IMR-90 (cell line): ENCODE measurements around the gene CORO7. TPM values are rescaled to one million over a fixed set of nuclear protein-coding genes. Genes with fewer than 3 reads are reported as not detected.
A peak's percentile ranks its signal among the peaks of the same experiment; 100 is the strongest.

ENCODE experiments used
- ATAC-seq: fragments of 200-7000 bp; cut with Tn5 transposase; 2 replicates; pipeline ENCODE4 v1.9.1; 2020; ENCODE audit warnings: low read depth, mild to moderate bottlenecking, moderate library complexity
- BruUV-seq: library from RNA; stranded (reverse); fragments of 400-500 nt; replicated peaks from 2 replicates; lab custom pipeline; 2021; lab: Mats Ljungman, UMichigan
- CTCF ChIA-PET: fragments of 300-600 bp; formaldehyde crosslinking; extraction: SDS; loops from one replicate; lab custom pipeline; 2021; ENCODE audit warnings: antibody characterized with exemption; lab: Yijun Ruan, JAX
- POLR2A ChIA-PET: fragments of 300-600 bp; sonication (Branson Sonifier 250); formaldehyde crosslinking; loops from one replicate; lab custom pipeline; 2022; ENCODE audit warnings: antibody characterized with exemption; ENCODE audit not compliant: unreplicated experiment; lab: Charles Lee
- DNase-seq: peaks from one replicate; pipeline ENCODE4 v3.0.0; 2013
- H2AFZ ChIP-seq: replicated peaks from 2 replicates; pipeline ENCODE3; 2013; ENCODE audit warnings: low read length, mild to moderate bottlenecking; ENCODE audit not compliant: poor library complexity
- H2AK5ac ChIP-seq: 2 replicates; pipeline ENCODE4 v1.6.1; 2013; ENCODE audit warnings: low read depth, low read length, inconsistent platforms
- H2AK9ac ChIP-seq: replicated peaks from 2 replicates; pipeline ENCODE3; 2013; ENCODE audit warnings: mild to moderate bottlenecking, low read depth, low read length, moderate library complexity; ENCODE audit not compliant: poor library complexity
- H2BK120ac ChIP-seq: 2 replicates; pipeline ENCODE4 v1.6.1; 2013; ENCODE audit warnings: low read depth, low read length, inconsistent platforms
- H2BK15ac ChIP-seq: 3 replicates; pipeline ENCODE4 v1.6.1; 2013; ENCODE audit warnings: low read depth, low read length, inconsistent platforms
- H2BK20ac ChIP-seq: 2 replicates; pipeline ENCODE4 v1.6.1; 2013; ENCODE audit warnings: low read depth, mild to moderate bottlenecking, inconsistent platforms, low read length, moderate library complexity
- H2BK5ac ChIP-seq: 2 replicates; pipeline ENCODE4 v1.6.1; 2013; ENCODE audit warnings: mild to moderate bottlenecking, low read depth, low read length, inconsistent platforms; ENCODE audit not compliant: poor library complexity, severe bottlenecking
- H3K14ac ChIP-seq: replicated peaks from 2 replicates; pipeline ENCODE4 v1.6.1; 2013; ENCODE audit warnings: low read depth, low read length, inconsistent platforms
- H3K18ac ChIP-seq: 2 replicates; pipeline ENCODE4 v1.6.1; 2013; ENCODE audit warnings: low read depth, low read length, control low read depth
- H3K23ac ChIP-seq: 2 replicates; pipeline ENCODE4 v1.6.1; 2013; ENCODE audit warnings: low read depth, low read length, inconsistent platforms
- H3K27ac ChIP-seq: 2 replicates; pipeline ENCODE4 v1.5.1; 2013; ENCODE audit warnings: mild to moderate bottlenecking, control low read depth, low read length; ENCODE audit not compliant: insufficient read depth
- H3K27me3 ChIP-seq: 2 replicates; pipeline ENCODE4 v1.6.1; 2013; ENCODE audit warnings: low read length; ENCODE audit not compliant: control insufficient read depth, insufficient read depth
- H3K36me3 ChIP-seq: 2 replicates; pipeline ENCODE4 v1.6.1; 2013; ENCODE audit warnings: low read length, mixed read lengths; ENCODE audit not compliant: control insufficient read depth, insufficient read depth
- H3K4ac ChIP-seq: 2 replicates; pipeline ENCODE4 v1.6.1; 2013; ENCODE audit warnings: low read depth, low read length, inconsistent platforms
- H3K4me1 ChIP-seq: 2 replicates; pipeline ENCODE4 v1.6.1; 2013; ENCODE audit warnings: low read length, mixed read lengths; ENCODE audit not compliant: control insufficient read depth, insufficient read depth
- H3K4me2 ChIP-seq: 2 replicates; pipeline ENCODE4 v1.6.1; 2013; ENCODE audit warnings: low read depth, mild to moderate bottlenecking, control low read depth, low read length, moderate library complexity
- H3K4me3 ChIP-seq: 2 replicates; pipeline ENCODE4 v1.5.1; 2013; ENCODE audit warnings: low read depth, mild to moderate bottlenecking, control low read depth, low read length, moderate library complexity; ENCODE audit not compliant: insufficient read depth
- H3K56ac ChIP-seq: 2 replicates; pipeline ENCODE4 v1.6.1; 2013; ENCODE audit warnings: low read length, inconsistent platforms; ENCODE audit not compliant: insufficient read depth; ENCODE audit errors: extremely low read depth
- H3K79me1 ChIP-seq, 2 experiments: 2 replicates each; pipeline ENCODE4 v1.6.1; 2013; ENCODE audit warnings: low read length in 2 of 2, inconsistent platforms in 1 of 2, low read depth in 1 of 2
- H3K9ac ChIP-seq: 2 replicates; pipeline ENCODE4 v1.6.1; 2013; ENCODE audit warnings: low read depth, low read length, control low read depth
- H3K9me1 ChIP-seq: 2 replicates; pipeline ENCODE4 v1.6.1; 2013; ENCODE audit warnings: low read length, inconsistent platforms; ENCODE audit not compliant: insufficient read depth
- H3K9me3 ChIP-seq: 2 replicates; pipeline ENCODE4 v1.6.1; 2013; ENCODE audit warnings: low read length; ENCODE audit not compliant: control insufficient read depth, insufficient read depth
- H4K20me1 ChIP-seq: 2 replicates; pipeline ENCODE4 v1.6.1; 2013; ENCODE audit warnings: low read length, inconsistent platforms; ENCODE audit not compliant: insufficient read depth
- H4K5ac ChIP-seq: 2 replicates; pipeline ENCODE4 v1.6.1; 2013; ENCODE audit warnings: mild to moderate bottlenecking, low read depth, low read length, control low read depth
- H4K8ac ChIP-seq, 2 experiments: 2 replicates each; pipeline ENCODE4 v1.6.1; 2013; ENCODE audit warnings: low read depth in 2 of 2, low read length in 2 of 2, control low read depth in 1 of 2, inconsistent platforms in 1 of 2
- H4K91ac ChIP-seq: 2 replicates; pipeline ENCODE4 v1.6.1; 2013; ENCODE audit warnings: low read depth, low read length, inconsistent platforms; ENCODE audit not compliant: insufficient read depth
- BHLHE40 ChIP-seq: fragments of 150-350 bp; IDR thresholded peaks from 2 replicates; pipeline ENCODE4 v1.6.1; 2016; ENCODE audit warnings: mild to moderate bottlenecking, low read depth, low read length
- CEBPB ChIP-seq: IDR thresholded peaks from 2 replicates; pipeline ENCODE4 v1.6.1; 2012; ENCODE audit warnings: low read depth, low read length, improper control_type of control experiment
- MAFK ChIP-seq: IDR thresholded peaks from 2 replicates; pipeline ENCODE4 v1.6.1; 2012; ENCODE audit warnings: low read depth, low read length, improper control_type of control experiment
- MAZ ChIP-seq: IDR thresholded peaks from 2 replicates; pipeline ENCODE4 v1.6.1; 2012; ENCODE audit warnings: low read depth, mild to moderate bottlenecking, low read length, improper control_type of control experiment, moderate library complexity, borderline replicate concordance
- MXI1 ChIP-seq: IDR thresholded peaks from 2 replicates; pipeline ENCODE4 v1.6.1; 2012; ENCODE audit warnings: low read depth, mild to moderate bottlenecking, low read length, moderate library complexity, borderline replicate concordance
- POLR2A ChIP-seq: IDR thresholded peaks from 2 replicates; pipeline ENCODE4 v1.6.1; 2012; ENCODE audit warnings: mild to moderate bottlenecking, low read depth, low read length
- RAD21 ChIP-seq: IDR thresholded peaks from 2 replicates; pipeline ENCODE4 v1.6.1; 2012; ENCODE audit warnings: low read length, improper control_type of control experiment
- RCOR1 ChIP-seq: IDR thresholded peaks from 2 replicates; pipeline ENCODE4 v1.6.1; 2012; ENCODE audit warnings: mild to moderate bottlenecking, low read length, improper control_type of control experiment; ENCODE audit not compliant: insufficient replicate concordance
- RFX5 ChIP-seq: IDR thresholded peaks from 2 replicates; pipeline ENCODE4 v1.8.0; 2012; ENCODE audit warnings: low read depth, mild to moderate bottlenecking, low read length, moderate library complexity
- SMC3 ChIP-seq: fragments of 150-350 bp; IDR thresholded peaks from 2 replicates; pipeline ENCODE4 v1.6.1; 2016; ENCODE audit warnings: low read depth, mild to moderate bottlenecking, antibody characterized with exemption, low read length, moderate library complexity
- WGBS, 2 experiments: methylation state at CpG; one replicate each; pipeline versions ENCODE4 v1.1.5 to v1.1.7; 2013; ENCODE audit warnings: missing lambda C conversion rate in 2 of 2; ENCODE audit not compliant: insufficient read length in 1 of 2; ENCODE audit errors: extremely low coverage in 2 of 2; 5-methylcytosine and 5-hydroxymethylcytosine counted together
- dilution Hi-C: fragments of 300-500 bp; cut with HindIII; formaldehyde crosslinking; loops from one replicate; pipeline ENCODE4 v1.14.3; 2018; ENCODE audit warnings: low sequenced_read_pairs; ENCODE audit not compliant: unreplicated experiment
- in situ Hi-C: fragments of 300-500 bp; cut with MboI; formaldehyde crosslinking; loops from 3 replicates; pipeline ENCODE4 v1.14.3; 2019; ENCODE audit warnings: low sequenced_read_pairs, inconsistent platforms, mixed read lengths
- intact Hi-C: fragments of 100-400 bp; cut with micrococcal nuclease; formaldehyde crosslinking; loops from 2 replicates; pipeline ENCODE4 v1.10.0; 2022
- polyA plus RNA-seq, 3 experiments: library from polyadenylated mRNA; depleted of rRNA; stranded (reverse); fragments of >200 nt; gene quantifications; 2 replicates each; pipeline ENCODE4 v1.2.3, GENCODE V29; 2012; ENCODE audit warnings: low replicate concordance in 1 of 3
- total RNA-seq: library from RNA; depleted of rRNA; stranded (reverse); fragments of >200 nt; gene quantifications from 2 replicates; pipeline ENCODE4 v1.2.3, GENCODE V29; 2012
- TF ChIP-seq, protein P1 (sequence below): conservative IDR thresholded peaks from 2 replicates; pipeline ENCODE4 v1.5.1; 2012; ENCODE audit warnings: mild to moderate bottlenecking, low read depth, low read length, improper control_type of control experiment
- TF ChIP-seq, protein P2 (sequence below): fragments of 150-350 bp; IDR thresholded peaks from 2 replicates; pipeline ENCODE4 v1.6.1; 2017; ENCODE audit warnings: mild to moderate bottlenecking, antibody characterized with exemption, low read length, low read depth

The CORO7 gene
- total and polyA plus RNA-seq, 2 of the 4 experiments (the other 2 are of a cell fraction): 6.3 to 26.7 TPM

DNA sequence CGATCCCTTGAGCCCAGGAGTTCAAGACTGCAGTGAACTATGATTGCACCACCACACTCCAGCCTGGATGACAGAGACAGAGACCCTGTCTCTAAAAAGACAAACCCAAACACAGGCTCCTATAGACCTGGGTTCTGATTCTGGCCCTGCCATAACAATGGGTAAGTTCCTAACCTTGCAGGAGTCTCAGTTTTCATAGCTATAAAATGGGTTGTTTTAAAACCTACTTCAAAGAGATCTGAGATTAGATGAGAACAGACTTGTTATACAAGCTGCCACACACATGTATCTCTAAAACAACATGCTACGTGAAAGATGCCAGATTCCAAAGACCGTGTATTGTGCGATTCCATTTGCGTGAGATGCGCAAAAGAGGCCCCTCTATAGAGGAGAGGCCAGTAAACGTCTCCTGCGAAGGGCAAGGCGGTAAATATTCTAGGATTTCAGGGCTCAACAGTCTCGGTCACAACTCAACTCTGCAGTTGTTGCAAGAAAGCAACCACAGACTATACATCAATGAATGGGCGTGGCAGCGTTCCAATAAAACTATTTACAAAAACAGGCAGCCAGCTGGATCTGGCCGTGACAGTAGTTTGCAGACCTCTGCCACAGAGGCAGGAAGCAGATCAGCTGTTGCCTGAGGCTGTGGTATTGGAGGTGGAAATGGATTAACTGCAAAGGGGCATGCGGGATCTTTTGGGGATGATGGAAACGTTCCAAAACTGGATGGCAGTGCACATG, 5.9 kb downstream of the CORO7 start:
- H3K4me3 ChIP-seq: no peak overlapping the region
- DNase-seq: peak; percentile 98

More for the DNA sequence above, 5.9 kb downstream of the CORO7 start:
- Histone ChIP-seq H4K20me1 (peaks cover 68% of the 10 kb centered on the region), H3K36me3 (peaks cover 14% of the 10 kb centered on the region), H3K9ac (no peak overlapping the region), H4K8ac (peak overlapping the region in 1 of 2 experiments; percentile 12; a peak in 1 of 4 replicates), H2BK20ac (no peak overlapping the region), H3K27me3 (no peaks in the 10 kb centered on the region), H3K4ac (peak overlapping the region; percentile 28; the same call in 1 of the 2 replicates), H3K79me1 (peaks cover 26 to 69% of the 10 kb centered on the region in 2 experiments), H3K23ac (no peak overlapping the region), H3K4me1 (peaks cover 36% of the 10 kb centered on the region), H3K9me1 (peaks cover 30% of the 10 kb centered on the region), H2BK15ac (no peak overlapping the region), H3K14ac (no peak overlapping the region), H3K9me3 (no peaks in the 10 kb centered on the region), H2AFZ (no peak overlapping the region), H2AK5ac (peak overlapping the region; percentile 41; the same call in 1 of the 2 replicates), H3K4me2 (peak overlapping the region; percentile 14; the same call in 1 of the 2 replicates), H2BK120ac (peak overlapping the region; percentile 29; the same call in 1 of the 2 replicates), H2BK5ac (peak overlapping the region; percentile 22), H2AK9ac (no peak overlapping the region), H4K5ac (no peak overlapping the region), H3K27ac (peak overlapping the region; percentile 43; the same call in 1 of the 2 replicates), H4K91ac (no peak overlapping the region), H3K18ac (peak overlapping the region; percentile 1; the same call in 1 of the 2 replicates), H3K56ac (0 out of 2 replicates have a peak overlapping the region, but pooled peaks have one; percentile 20)
- no CpG with 5 or more reads among the region's 15 CpGs for WGBS, 2 experiments
- dilution Hi-C loops (no loop called here), intact Hi-C loops (loop anchor here (10.0 kb wide), 1 partner anchor 134 kb away; no protein-coding TSS in a partner anchor), in situ Hi-C loops (no loop called here)
- BruUV-seq: no TSS peak
- POLR2A ChIA-PET: no interaction called here
- ATAC-seq: peak; percentile 83
- CTCF ChIA-PET: interaction anchor here (0.5 to 1.7 kb wide), 3 partner anchors 8 to 40 kb away, joined by 3 to 9 read pairs (median 4); no protein-coding TSS in a partner anchor
- TF ChIP-seq RFX5 (no peak), POLR2A (no peak), RAD21 (no peak), SMC3 (no peak), MXI1 (no peak), CEBPB (peak; percentile 82), MAFK (no peak), BHLHE40 (no peak), MAZ (no peak; the same call in 1 of the 2 replicates), RCOR1 (peak; percentile 55)
- TF ChIP-seq, protein P1, sequence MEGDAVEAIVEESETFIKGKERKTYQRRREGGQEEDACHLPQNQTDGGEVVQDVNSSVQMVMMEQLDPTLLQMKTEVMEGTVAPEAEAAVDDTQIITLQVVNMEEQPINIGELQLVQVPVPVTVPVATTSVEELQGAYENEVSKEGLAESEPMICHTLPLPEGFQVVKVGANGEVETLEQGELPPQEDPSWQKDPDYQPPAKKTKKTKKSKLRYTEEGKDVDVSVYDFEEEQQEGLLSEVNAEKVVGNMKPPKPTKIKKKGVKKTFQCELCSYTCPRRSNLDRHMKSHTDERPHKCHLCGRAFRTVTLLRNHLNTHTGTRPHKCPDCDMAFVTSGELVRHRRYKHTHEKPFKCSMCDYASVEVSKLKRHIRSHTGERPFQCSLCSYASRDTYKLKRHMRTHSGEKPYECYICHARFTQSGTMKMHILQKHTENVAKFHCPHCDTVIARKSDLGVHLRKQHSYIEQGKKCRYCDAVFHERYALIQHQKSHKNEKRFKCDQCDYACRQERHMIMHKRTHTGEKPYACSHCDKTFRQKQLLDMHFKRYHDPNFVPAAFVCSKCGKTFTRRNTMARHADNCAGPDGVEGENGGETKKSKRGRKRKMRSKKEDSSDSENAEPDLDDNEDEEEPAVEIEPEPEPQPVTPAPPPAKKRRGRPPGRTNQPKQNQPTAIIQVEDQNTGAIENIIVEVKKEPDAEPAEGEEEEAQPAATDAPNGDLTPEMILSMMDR: no peak
- TF ChIP-seq, protein P2, sequence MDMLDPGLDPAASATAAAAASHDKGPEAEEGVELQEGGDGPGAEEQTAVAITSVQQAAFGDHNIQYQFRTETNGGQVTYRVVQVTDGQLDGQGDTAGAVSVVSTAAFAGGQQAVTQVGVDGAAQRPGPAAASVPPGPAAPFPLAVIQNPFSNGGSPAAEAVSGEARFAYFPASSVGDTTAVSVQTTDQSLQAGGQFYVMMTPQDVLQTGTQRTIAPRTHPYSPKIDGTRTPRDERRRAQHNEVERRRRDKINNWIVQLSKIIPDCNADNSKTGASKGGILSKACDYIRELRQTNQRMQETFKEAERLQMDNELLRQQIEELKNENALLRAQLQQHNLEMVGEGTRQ: peak; percentile 21; the same call in 1 of the 2 replicates
